Neural progenitor cell (in vitro differentiated cells): ENCODE data around the gene NKX2-1.

Experiments used
- EZH2 ChIP-seq: fragments of 200-600 bp; sonication (generic); IDR thresholded peaks from 2 replicates; pipeline ENCODE4 v1.6.1; 2017; ENCODE audit warnings: antibody characterized with exemption, mild to moderate bottlenecking, moderate library complexity
- EZH2phosphoT487 ChIP-seq: fragments of 200-600 bp; sonication (generic); IDR thresholded peaks from 2 replicates; pipeline ENCODE4 v1.6.1; 2017; ENCODE audit warnings: antibody characterized with exemption
- TF ChIP-seq, protein P1 (sequence below): fragments of 200-600 bp; sonication (generic); IDR thresholded peaks from 2 replicates; pipeline ENCODE4 v1.5.1; 2017; ENCODE audit warnings: antibody characterized with exemption, mild to moderate bottlenecking

- TF ChIP-seq, protein P1, sequence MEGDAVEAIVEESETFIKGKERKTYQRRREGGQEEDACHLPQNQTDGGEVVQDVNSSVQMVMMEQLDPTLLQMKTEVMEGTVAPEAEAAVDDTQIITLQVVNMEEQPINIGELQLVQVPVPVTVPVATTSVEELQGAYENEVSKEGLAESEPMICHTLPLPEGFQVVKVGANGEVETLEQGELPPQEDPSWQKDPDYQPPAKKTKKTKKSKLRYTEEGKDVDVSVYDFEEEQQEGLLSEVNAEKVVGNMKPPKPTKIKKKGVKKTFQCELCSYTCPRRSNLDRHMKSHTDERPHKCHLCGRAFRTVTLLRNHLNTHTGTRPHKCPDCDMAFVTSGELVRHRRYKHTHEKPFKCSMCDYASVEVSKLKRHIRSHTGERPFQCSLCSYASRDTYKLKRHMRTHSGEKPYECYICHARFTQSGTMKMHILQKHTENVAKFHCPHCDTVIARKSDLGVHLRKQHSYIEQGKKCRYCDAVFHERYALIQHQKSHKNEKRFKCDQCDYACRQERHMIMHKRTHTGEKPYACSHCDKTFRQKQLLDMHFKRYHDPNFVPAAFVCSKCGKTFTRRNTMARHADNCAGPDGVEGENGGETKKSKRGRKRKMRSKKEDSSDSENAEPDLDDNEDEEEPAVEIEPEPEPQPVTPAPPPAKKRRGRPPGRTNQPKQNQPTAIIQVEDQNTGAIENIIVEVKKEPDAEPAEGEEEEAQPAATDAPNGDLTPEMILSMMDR, result no peak
- no peak for TF ChIP-seq EZH2phosphoT487
- no peak for TF ChIP-seq EZH2
Observed at GRCh38 chr14:36477266-36477665, 42.8 kb downstream of the NKX2-1 start.
